ENCODE data around the gene WNT9B. TPM values are rescaled to one million over a fixed set of nuclear protein-coding genes. Genes with fewer than 3 reads are reported as not detected.

WNT9B gene
- total RNA-seq, 1 experiment from 2014 or later, result 0.70 TPM

DNA sequence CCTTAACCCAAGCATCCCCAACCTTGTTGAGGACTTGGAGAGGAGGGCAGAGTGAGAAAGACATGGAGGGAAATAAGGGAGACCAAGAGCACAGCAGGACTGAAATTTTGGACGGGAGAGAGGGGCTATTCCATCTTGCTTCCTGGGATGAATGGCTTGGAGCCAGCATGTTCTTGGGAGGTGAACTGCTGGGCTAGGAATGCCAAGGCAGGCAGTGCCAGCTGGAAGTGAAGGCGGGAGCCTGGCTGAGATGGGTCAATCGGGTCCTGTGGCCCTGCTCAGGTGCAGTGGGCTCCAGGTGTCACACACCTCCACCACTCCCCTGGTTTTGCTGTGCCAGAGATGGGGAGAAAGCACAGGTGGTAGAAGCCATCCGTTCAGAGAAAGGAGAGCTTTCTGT lies 25.5 kb downstream of the WNT9B start:
- H3K27me3 ChIP-seq (ENCODE audit: insufficient read depth, low read length), result no peaks in the 10 kb centered on the region
- TF ChIP-seq, protein P1, sequence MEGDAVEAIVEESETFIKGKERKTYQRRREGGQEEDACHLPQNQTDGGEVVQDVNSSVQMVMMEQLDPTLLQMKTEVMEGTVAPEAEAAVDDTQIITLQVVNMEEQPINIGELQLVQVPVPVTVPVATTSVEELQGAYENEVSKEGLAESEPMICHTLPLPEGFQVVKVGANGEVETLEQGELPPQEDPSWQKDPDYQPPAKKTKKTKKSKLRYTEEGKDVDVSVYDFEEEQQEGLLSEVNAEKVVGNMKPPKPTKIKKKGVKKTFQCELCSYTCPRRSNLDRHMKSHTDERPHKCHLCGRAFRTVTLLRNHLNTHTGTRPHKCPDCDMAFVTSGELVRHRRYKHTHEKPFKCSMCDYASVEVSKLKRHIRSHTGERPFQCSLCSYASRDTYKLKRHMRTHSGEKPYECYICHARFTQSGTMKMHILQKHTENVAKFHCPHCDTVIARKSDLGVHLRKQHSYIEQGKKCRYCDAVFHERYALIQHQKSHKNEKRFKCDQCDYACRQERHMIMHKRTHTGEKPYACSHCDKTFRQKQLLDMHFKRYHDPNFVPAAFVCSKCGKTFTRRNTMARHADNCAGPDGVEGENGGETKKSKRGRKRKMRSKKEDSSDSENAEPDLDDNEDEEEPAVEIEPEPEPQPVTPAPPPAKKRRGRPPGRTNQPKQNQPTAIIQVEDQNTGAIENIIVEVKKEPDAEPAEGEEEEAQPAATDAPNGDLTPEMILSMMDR (conservative IDR thresholded peaks at IDR 0.05), result no peak
- no peak overlapping the region for H2BK15ac ChIP-seq (ENCODE audit: low read depth, low read length)
- no peak overlapping the region for H3K4me2 ChIP-seq (ENCODE audit: insufficient read depth, insufficient read length, low read length)
- Mint-ChIP-seq H3K4me3 (no peak overlapping the region), H3K9me3 (no peaks in the 10 kb centered on the region), H3K4me1 (0 out of 4 replicates have a peak, but pooled peaks cover 0 to 2% of the 10 kb centered on the region in 2 experiments), H3K36me3 (ENCODE audit: insufficient read depth in 1 of 3, low read depth in 3 of 3) (no peaks in the 10 kb centered on the region), H3K27me3 (ENCODE audit: low read depth) (peaks cover 2% of the 10 kb centered on the region), H3K27ac (no peak overlapping the region)
- no peaks in the 10 kb centered on the region for H3K23me2 ChIP-seq (ENCODE audit: insufficient read length, low read depth, low read length, poor library complexity, severe bottlenecking)
- no peak overlapping the region for H3K23ac ChIP-seq (ENCODE audit: insufficient read length, low read depth, low read length)
- no peak overlapping the region for H2BK5ac ChIP-seq (ENCODE audit: insufficient read length, low read length)
- no peaks in the 10 kb centered on the region for H3K9me3 ChIP-seq (ENCODE audit: control insufficient read depth, low read depth, low read length)
- H3K14ac ChIP-seq (ENCODE audit: insufficient read depth, low read length), result no peak overlapping the region
- no CpG with 5 or more reads among the region's 4 CpGs for WGBS (ENCODE audit: extremely low coverage, insufficient read length, low lambda C conversion rate)
- H2AK5ac ChIP-seq (ENCODE audit: insufficient read length, low read length), result no peak overlapping the region
- no peak overlapping the region for H4K8ac ChIP-seq (replicated peaks; ENCODE audit: insufficient read length, low read depth, low read length)
- H3K18ac ChIP-seq (ENCODE audit: insufficient read length, low read depth, low read length), result no peak overlapping the region
- no peak overlapping the region for H4K5ac ChIP-seq (ENCODE audit: insufficient read length, low read depth, low read length)
- no peak overlapping the region for H2BK120ac ChIP-seq (ENCODE audit: low read depth, low read length, poor library complexity, severe bottlenecking)
- no peak overlapping the region for H2AFZ ChIP-seq (ENCODE audit: low read length)
- H3K27ac ChIP-seq (ENCODE audit: insufficient read length, low read depth, low read length), result no peak overlapping the region
- H4K20me1 ChIP-seq (ENCODE audit: control insufficient read depth, insufficient read depth, insufficient read length), result no peaks in the 10 kb centered on the region
- no peaks in the 10 kb centered on the region for H3K4me1 ChIP-seq (ENCODE audit: insufficient read depth, low read length)
- H3K79me1 ChIP-seq (ENCODE audit: insufficient read depth, low read depth, low read length, poor library complexity, severe bottlenecking), result no peaks in the 10 kb centered on the region
- H2BK20ac ChIP-seq (ENCODE audit: low read depth, low read length, poor library complexity, severe bottlenecking), result no peak overlapping the region
- no peak overlapping the region for H3K56ac ChIP-seq (ENCODE audit: insufficient read length, low read depth, low read length)
- DNase-seq, result no peak
- H4K91ac ChIP-seq (ENCODE audit: insufficient read length, low read depth, low read length), result no peak overlapping the region
- H3T11ph ChIP-seq (ENCODE audit: low read length), result no peak overlapping the region
- H3K79me2 ChIP-seq (ENCODE audit: insufficient read depth, low read length), result no peaks in the 10 kb centered on the region
- no peak overlapping the region for H3K9ac ChIP-seq (ENCODE audit: extremely low read depth, insufficient read length, low read length)
- H2BK12ac ChIP-seq (ENCODE audit: insufficient read length, low read depth, low read length), result no peak overlapping the region
- H3K4ac ChIP-seq (ENCODE audit: low read depth, low read length), result no peak overlapping the region
